Fibroblast of villous mesenchyme (primary cell): ENCODE data around the gene PTPN7. TPM values are rescaled to one million over a fixed set of nuclear protein-coding genes. Genes with fewer than 3 reads are reported as not detected.
"Not testable (repeated sequence)": the region's sequence is repeated elsewhere in the genome, so short reads cannot be mapped to it uniquely, and the experiment has no call there.

Source experiments
- DNase-seq: peaks from one replicate; pipeline ENCODE4 v3.0.0-alpha.2; 2010; ENCODE audit warnings: low read depth
- H3K4me3 ChIP-seq: 2 replicates; pipeline ENCODE4 v1.5.1; 2011; ENCODE audit warnings: low read depth, mild to moderate bottlenecking, low read length
- CTCF ChIP-seq: IDR thresholded peaks from 2 replicates; pipeline ENCODE4 v1.5.1; 2012; ENCODE audit warnings: low read depth, mild to moderate bottlenecking, low read length; ENCODE audit not compliant: insufficient read depth
- total RNA-seq: library from RNA; depleted of rRNA; stranded (reverse); fragments of >200 nt; gene quantifications from 2 replicates; pipeline ENCODE4 v1.2.3, GENCODE V29; 2012

The PTPN7 gene
- total RNA-seq, 1 donor, result not detected

- no peak for TF ChIP-seq CTCF
- peak overlapping the region; percentile 88 for H3K4me3 ChIP-seq
- peak; percentile 45 for DNase-seq
Measured at GRCh38 chr1:202143011-202143767, 17.2 kb downstream of the PTPN7 start.

GRCh38 chr1:202141468-202141867 lies 18.9 kb downstream of the PTPN7 start:
- H3K4me3 ChIP-seq, DNase-seq: not testable (repeated sequence)

GRCh38 chr1:202140833-202141232 lies 19.6 kb downstream of the PTPN7 start:
- no peak overlapping the region for H3K4me3 ChIP-seq
- TF ChIP-seq CTCF, result no peak
- DNase-seq, result no peak

- DNase-seq, result peak; percentile 62
- TF ChIP-seq CTCF, result peak; percentile 77
- no peak overlapping the region for H3K4me3 ChIP-seq
Measured at GRCh38 chr1:202135221-202135721, 25.1 kb downstream of the PTPN7 start.

GRCh38 chr1:202134645-202135172 lies 25.7 kb downstream of the PTPN7 start:
- no peak for TF ChIP-seq CTCF
- DNase-seq, result no peak
- H3K4me3 ChIP-seq, result no peak overlapping the region

- no peak for TF ChIP-seq CTCF
- H3K4me3 ChIP-seq, result no peak overlapping the region
- no peak for DNase-seq
Measured at GRCh38 chr1:202133989-202134388, 26.4 kb downstream of the PTPN7 start.

- TF ChIP-seq CTCF, result no peak
- no peak for DNase-seq
- no peak overlapping the region for H3K4me3 ChIP-seq
Measured at GRCh38 chr1:202133496-202133895, 26.9 kb downstream of the PTPN7 start.
